COLO829 (cell line): Measurements from ENCODE around the gene FOXD4L4.
"Not testable (repeated sequence)": the region's sequence is repeated elsewhere in the genome, so short reads cannot be mapped to it uniquely, and the experiment has no call there.

Experiments
- DNase-seq: peaks from one replicate; pipeline ENCODE4 v3.0.0; 2012; ENCODE audit warnings: low spot score

Gene FOXD4L4

GRCh38 chr9:65737096-65737564 lies at the start of gene FOXD4L4:
Gene FOXD4L4, plus strand, starts transcription at chr9:65737146. Its CDS starts 0 bp downstream, at chr9:65737146.
- not testable (repeated sequence) for DNase-seq

- DNase-seq, result not testable (repeated sequence)
Measured at GRCh38 chr9:65703550-65703949, 33.4 kb upstream of the FOXD4L4 start.

- not testable (repeated sequence) for DNase-seq
Measured at GRCh38 chr9:65714445-65714844, 22.5 kb upstream of the FOXD4L4 start.

GRCh38 chr9:65738133-65738532 lies 1.2 kb downstream of the FOXD4L4 start:
- DNase-seq, result not testable (repeated sequence)
